IMR-90 (cell line): Measurements from ENCODE around the gene KDM8. TPM values are rescaled to one million over a fixed set of nuclear protein-coding genes. Genes with fewer than 3 reads are reported as not detected.

Experiments used
- ATAC-seq: fragments of 200-7000 bp; cut with Tn5 transposase; 2 replicates; pipeline ENCODE4 v1.9.1; 2020; ENCODE audit warnings: low read depth, mild to moderate bottlenecking, moderate library complexity
- BruUV-seq: library from RNA; stranded (reverse); fragments of 400-500 nt; replicated peaks from 2 replicates; lab custom pipeline; 2021; lab: Mats Ljungman, UMichigan
- CTCF ChIA-PET: fragments of 300-600 bp; formaldehyde crosslinking; extraction: SDS; loops from one replicate; lab custom pipeline; 2021; ENCODE audit warnings: antibody characterized with exemption; lab: Yijun Ruan, JAX
- POLR2A ChIA-PET: fragments of 300-600 bp; sonication (Branson Sonifier 250); formaldehyde crosslinking; loops from one replicate; lab custom pipeline; 2022; ENCODE audit warnings: antibody characterized with exemption; ENCODE audit not compliant: unreplicated experiment; lab: Charles Lee
- DNase-seq: peaks from one replicate; pipeline ENCODE4 v3.0.0; 2013
- H2AFZ ChIP-seq: replicated peaks from 2 replicates; pipeline ENCODE3; 2013; ENCODE audit warnings: low read length, mild to moderate bottlenecking; ENCODE audit not compliant: poor library complexity
- H2AK5ac ChIP-seq: 2 replicates; pipeline ENCODE4 v1.6.1; 2013; ENCODE audit warnings: low read depth, low read length, inconsistent platforms
- H2AK9ac ChIP-seq: replicated peaks from 2 replicates; pipeline ENCODE3; 2013; ENCODE audit warnings: mild to moderate bottlenecking, low read depth, low read length, moderate library complexity; ENCODE audit not compliant: poor library complexity
- H2BK120ac ChIP-seq: 2 replicates; pipeline ENCODE4 v1.6.1; 2013; ENCODE audit warnings: low read depth, low read length, inconsistent platforms
- H2BK15ac ChIP-seq: 3 replicates; pipeline ENCODE4 v1.6.1; 2013; ENCODE audit warnings: low read depth, low read length, inconsistent platforms
- H2BK20ac ChIP-seq: 2 replicates; pipeline ENCODE4 v1.6.1; 2013; ENCODE audit warnings: low read depth, mild to moderate bottlenecking, inconsistent platforms, low read length, moderate library complexity
- H2BK5ac ChIP-seq: 2 replicates; pipeline ENCODE4 v1.6.1; 2013; ENCODE audit warnings: mild to moderate bottlenecking, low read depth, low read length, inconsistent platforms; ENCODE audit not compliant: poor library complexity, severe bottlenecking
- H3K14ac ChIP-seq: replicated peaks from 2 replicates; pipeline ENCODE4 v1.6.1; 2013; ENCODE audit warnings: low read depth, low read length, inconsistent platforms
- H3K18ac ChIP-seq: 2 replicates; pipeline ENCODE4 v1.6.1; 2013; ENCODE audit warnings: low read depth, low read length, control low read depth
- H3K23ac ChIP-seq: 2 replicates; pipeline ENCODE4 v1.6.1; 2013; ENCODE audit warnings: low read depth, low read length, inconsistent platforms
- H3K27ac ChIP-seq: 2 replicates; pipeline ENCODE4 v1.5.1; 2013; ENCODE audit warnings: mild to moderate bottlenecking, control low read depth, low read length; ENCODE audit not compliant: insufficient read depth
- H3K27me3 ChIP-seq: 2 replicates; pipeline ENCODE4 v1.6.1; 2013; ENCODE audit warnings: low read length; ENCODE audit not compliant: control insufficient read depth, insufficient read depth
- H3K36me3 ChIP-seq: 2 replicates; pipeline ENCODE4 v1.6.1; 2013; ENCODE audit warnings: low read length, mixed read lengths; ENCODE audit not compliant: control insufficient read depth, insufficient read depth
- H3K4ac ChIP-seq: 2 replicates; pipeline ENCODE4 v1.6.1; 2013; ENCODE audit warnings: low read depth, low read length, inconsistent platforms
- H3K4me1 ChIP-seq: 2 replicates; pipeline ENCODE4 v1.6.1; 2013; ENCODE audit warnings: low read length, mixed read lengths; ENCODE audit not compliant: control insufficient read depth, insufficient read depth
- H3K4me2 ChIP-seq: 2 replicates; pipeline ENCODE4 v1.6.1; 2013; ENCODE audit warnings: low read depth, mild to moderate bottlenecking, control low read depth, low read length, moderate library complexity
- H3K4me3 ChIP-seq: 2 replicates; pipeline ENCODE4 v1.5.1; 2013; ENCODE audit warnings: low read depth, mild to moderate bottlenecking, control low read depth, low read length, moderate library complexity; ENCODE audit not compliant: insufficient read depth
- H3K56ac ChIP-seq: 2 replicates; pipeline ENCODE4 v1.6.1; 2013; ENCODE audit warnings: low read length, inconsistent platforms; ENCODE audit not compliant: insufficient read depth; ENCODE audit errors: extremely low read depth
- H3K79me1 ChIP-seq, 2 experiments: 2 replicates each; pipeline ENCODE4 v1.6.1; 2013; ENCODE audit warnings: low read length in 2 of 2, inconsistent platforms in 1 of 2, low read depth in 1 of 2
- H3K9ac ChIP-seq: 2 replicates; pipeline ENCODE4 v1.6.1; 2013; ENCODE audit warnings: low read depth, low read length, control low read depth
- H3K9me1 ChIP-seq: 2 replicates; pipeline ENCODE4 v1.6.1; 2013; ENCODE audit warnings: low read length, inconsistent platforms; ENCODE audit not compliant: insufficient read depth
- H3K9me3 ChIP-seq: 2 replicates; pipeline ENCODE4 v1.6.1; 2013; ENCODE audit warnings: low read length; ENCODE audit not compliant: control insufficient read depth, insufficient read depth
- H4K20me1 ChIP-seq: 2 replicates; pipeline ENCODE4 v1.6.1; 2013; ENCODE audit warnings: low read length, inconsistent platforms; ENCODE audit not compliant: insufficient read depth
- H4K5ac ChIP-seq: 2 replicates; pipeline ENCODE4 v1.6.1; 2013; ENCODE audit warnings: mild to moderate bottlenecking, low read depth, low read length, control low read depth
- H4K8ac ChIP-seq, 2 experiments: 2 replicates each; pipeline ENCODE4 v1.6.1; 2013; ENCODE audit warnings: low read depth in 2 of 2, low read length in 2 of 2, control low read depth in 1 of 2, inconsistent platforms in 1 of 2
- H4K91ac ChIP-seq: 2 replicates; pipeline ENCODE4 v1.6.1; 2013; ENCODE audit warnings: low read depth, low read length, inconsistent platforms; ENCODE audit not compliant: insufficient read depth
- MAZ ChIP-seq: IDR thresholded peaks from 2 replicates; pipeline ENCODE4 v1.6.1; 2012; ENCODE audit warnings: low read depth, mild to moderate bottlenecking, low read length, improper control_type of control experiment, moderate library complexity, borderline replicate concordance
- whole genome bisulfite sequencing, 2 experiments: methylation state at CpG; one replicate each; pipeline versions ENCODE4 v1.1.5 to v1.1.7; 2013; ENCODE audit warnings: missing lambda C conversion rate in 2 of 2; ENCODE audit not compliant: insufficient read length in 1 of 2; ENCODE audit errors: extremely low coverage in 2 of 2; 5-methylcytosine and 5-hydroxymethylcytosine counted together
- dilution Hi-C: fragments of 300-500 bp; cut with HindIII; formaldehyde crosslinking; loops from one replicate; pipeline ENCODE4 v1.14.3; 2018; ENCODE audit warnings: low sequenced_read_pairs; ENCODE audit not compliant: unreplicated experiment
- in situ Hi-C: fragments of 300-500 bp; cut with MboI; formaldehyde crosslinking; loops from 3 replicates; pipeline ENCODE4 v1.14.3; 2019; ENCODE audit warnings: low sequenced_read_pairs, inconsistent platforms, mixed read lengths
- intact Hi-C: fragments of 100-400 bp; cut with micrococcal nuclease; formaldehyde crosslinking; loops from 2 replicates; pipeline ENCODE4 v1.10.0; 2022
- polyA plus RNA-seq, 3 experiments: library from polyadenylated mRNA; depleted of rRNA; stranded (reverse); fragments of >200 nt; gene quantifications; 2 replicates each; pipeline ENCODE4 v1.2.3, GENCODE V29; 2012; ENCODE audit warnings: low replicate concordance in 1 of 3
- total RNA-seq: library from RNA; depleted of rRNA; stranded (reverse); fragments of >200 nt; gene quantifications from 2 replicates; pipeline ENCODE4 v1.2.3, GENCODE V29; 2012

The KDM8 gene
- total and polyA plus RNA-seq, 2 of the 4 experiments (the other 2 are of a cell fraction): 3.2 to 3.8 TPM

- H3K4me2 ChIP-seq: no peak overlapping the region
- no peak overlapping the region for H3K56ac ChIP-seq
- H2BK120ac ChIP-seq: no peak overlapping the region
- no peak overlapping the region for H4K5ac ChIP-seq
- no TSS peak for BruUV-seq
- no peak overlapping the region for H3K14ac ChIP-seq
- no peak overlapping the region for H2AFZ ChIP-seq
- dilution Hi-C loops (no loop called here), in situ Hi-C loops (no loop called here), intact Hi-C loops (no loop called here)
- CTCF ChIA-PET: no interaction called here
- H3K4me3 ChIP-seq: no peak overlapping the region
- no CpG with 5 or more reads among the region's 8 CpGs for WGBS, 2 experiments
- TF ChIP-seq MAZ: no peak
- H2AK9ac ChIP-seq: no peak overlapping the region
- no peak overlapping the region for H3K4ac ChIP-seq
- no peak overlapping the region for H2BK5ac ChIP-seq
- H2BK15ac ChIP-seq: no peak overlapping the region
- DNase-seq (no peak), ATAC-seq (no peak)
- H3K27me3 ChIP-seq: no peaks in the 10 kb centered on the region
- no peaks in the 10 kb centered on the region for H3K9me1 ChIP-seq
- no peak overlapping the region for H3K9ac ChIP-seq
- H3K9me3 ChIP-seq: peaks cover 3% of the 10 kb centered on the region
- H3K36me3 ChIP-seq: no peaks in the 10 kb centered on the region
- H3K18ac ChIP-seq: no peak overlapping the region
- H4K91ac ChIP-seq: no peak overlapping the region
- no peak overlapping the region for H2AK5ac ChIP-seq
- no peak overlapping the region for H3K27ac ChIP-seq
- H4K20me1 ChIP-seq: no peaks in the 10 kb centered on the region
- no peak overlapping the region for H2BK20ac ChIP-seq
- peaks cover 8% of the 10 kb centered on the region for H3K4me1 ChIP-seq
- H3K23ac ChIP-seq: no peak overlapping the region
- POLR2A ChIA-PET: no interaction called here
- peaks cover 0 to under 1% of the 10 kb centered on the region in 2 experiments; a peak in 1 of 4 replicates for H3K79me1 ChIP-seq
- no peak overlapping the region for H4K8ac ChIP-seq
Observed at GRCh38 chr16:27181019-27181790, 22.1 kb upstream of the KDM8 start.
